HUES48 (cell line): ENCODE measurements around the gene DKC1.

Experiments
- H3K27ac ChIP-seq: one replicate; pipeline ENCODE4 v1.7.0; 2013; ENCODE audit warnings: low read depth, low read length, inconsistent platforms
- H3K27me3 ChIP-seq: 2 replicates; pipeline ENCODE4 v1.6.1; 2013; ENCODE audit warnings: mild to moderate bottlenecking, low read length; ENCODE audit not compliant: control insufficient read depth, insufficient read depth
- H3K36me3 ChIP-seq: 2 replicates; pipeline ENCODE4 v1.6.1; 2013; ENCODE audit warnings: low read length; ENCODE audit not compliant: control insufficient read depth, insufficient read depth
- H3K4me1 ChIP-seq: 2 replicates; pipeline ENCODE4 v1.6.1; 2013; ENCODE audit warnings: mild to moderate bottlenecking, low read length; ENCODE audit not compliant: control insufficient read depth, insufficient read depth
- H3K4me3 ChIP-seq: 2 replicates; pipeline ENCODE4 v1.5.1; 2013; ENCODE audit warnings: mild to moderate bottlenecking, low read depth, low read length
- H3K9ac ChIP-seq: 2 replicates; pipeline ENCODE4 v1.6.1; 2013; ENCODE audit warnings: mild to moderate bottlenecking, low read depth, low read length, moderate library complexity
- H3K9me3 ChIP-seq: 2 replicates; pipeline ENCODE4 v1.6.1; 2013; ENCODE audit warnings: low read length; ENCODE audit not compliant: control insufficient read depth, insufficient read depth

DKC1 gene

DNA sequence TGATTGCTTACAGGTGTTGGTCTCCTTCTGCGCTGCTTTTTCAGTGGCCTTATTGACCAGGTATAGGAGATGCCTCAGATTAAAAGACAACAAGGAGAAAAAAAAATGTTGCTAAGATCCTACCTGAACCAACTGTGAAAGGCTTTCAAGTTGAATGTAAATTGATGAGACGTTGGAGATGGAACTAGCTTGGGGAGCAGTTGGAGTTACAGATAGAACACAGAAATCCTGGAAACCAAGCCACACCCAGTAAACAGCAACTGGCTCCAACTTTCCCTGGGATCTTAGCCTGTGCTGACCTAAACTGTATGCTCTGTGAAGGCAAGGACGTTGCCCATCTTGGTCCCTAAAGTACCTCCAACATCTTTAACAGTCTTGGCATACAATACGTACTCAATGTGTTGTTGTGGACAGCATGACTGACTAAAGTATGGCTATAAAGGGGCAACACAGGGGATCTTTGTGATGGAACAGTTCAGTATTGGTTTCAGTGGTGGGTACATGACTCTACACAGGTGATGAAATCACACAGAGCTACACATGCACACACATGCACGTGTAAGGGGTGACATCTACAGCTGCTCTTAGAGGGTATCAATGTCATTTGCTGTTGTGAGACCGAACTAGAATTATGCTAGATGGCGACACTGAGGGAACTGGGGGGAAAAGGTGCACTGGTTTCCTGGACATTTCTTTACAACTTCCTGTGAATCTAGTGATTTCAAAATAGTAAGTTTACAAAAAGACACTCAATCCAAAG lies 34.1 kb upstream of the DKC1 start:
- Histone ChIP-seq H3K4me3 (no peak overlapping the region), H3K27me3 (no peaks in the 10 kb centered on the region), H3K36me3 (no peaks in the 10 kb centered on the region), H3K9me3 (peaks cover 43% of the 10 kb centered on the region; the same call in 1 of the 2 replicates), H3K9ac (no peak overlapping the region), H3K4me1 (no peaks in the 10 kb centered on the region), H3K27ac (no peak overlapping the region)

- H3K4me1 ChIP-seq, result no peaks in the 10 kb centered on the region
- H3K9me3 ChIP-seq, result peaks cover 45% of the 10 kb centered on the region
- no peak overlapping the region for H3K27ac ChIP-seq
These were observed 33.2 kb upstream of the DKC1 start for GRCh38 chrX:154729439-154729838.

DNA sequence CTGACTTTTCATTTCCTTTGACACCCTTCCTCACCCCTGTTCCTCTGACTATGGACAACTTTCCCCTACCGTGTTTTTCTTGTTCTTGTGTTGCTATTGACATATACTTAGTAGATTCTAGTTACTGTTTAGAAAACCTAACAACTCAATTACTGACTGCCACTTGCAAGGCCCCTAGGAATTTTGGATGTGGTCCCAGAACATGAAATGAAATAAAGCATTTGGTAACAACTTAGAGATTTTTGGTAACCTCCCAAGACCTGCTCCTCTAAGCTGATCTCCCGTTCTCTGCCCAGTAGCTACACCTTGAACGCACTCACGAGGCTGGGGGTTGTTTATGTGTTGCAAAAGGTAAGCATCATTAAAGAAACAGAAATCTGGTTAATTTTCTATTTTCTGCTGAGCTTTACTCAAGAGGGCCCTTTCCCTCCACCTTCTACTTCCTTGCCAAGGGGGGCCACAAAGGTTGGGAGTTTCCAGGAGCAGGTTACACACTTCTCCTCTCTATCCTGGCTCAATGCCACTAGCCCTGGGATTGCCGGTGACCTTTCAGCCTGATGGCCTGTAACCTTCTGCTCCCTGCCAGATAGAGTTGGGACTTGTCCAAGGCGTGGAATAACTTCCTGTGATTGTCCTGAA lies 32.3 kb upstream of the DKC1 start:
- no peak overlapping the region for H3K27ac ChIP-seq
- no peak overlapping the region for H3K4me3 ChIP-seq
- no peaks in the 10 kb centered on the region for H3K36me3 ChIP-seq
- H3K27me3 ChIP-seq, result no peaks in the 10 kb centered on the region
- no peak overlapping the region for H3K9ac ChIP-seq
- H3K9me3 ChIP-seq, result peaks cover 40% of the 10 kb centered on the region
- H3K4me1 ChIP-seq, result no peaks in the 10 kb centered on the region

More at GRCh38 chrX:154729439-154729838, 33.2 kb upstream of the DKC1 start:
- Histone ChIP-seq H3K4me3 (no peak overlapping the region), H3K27me3 (no peaks in the 10 kb centered on the region), H3K9ac (no peak overlapping the region), H3K36me3 (no peaks in the 10 kb centered on the region)

DNA sequence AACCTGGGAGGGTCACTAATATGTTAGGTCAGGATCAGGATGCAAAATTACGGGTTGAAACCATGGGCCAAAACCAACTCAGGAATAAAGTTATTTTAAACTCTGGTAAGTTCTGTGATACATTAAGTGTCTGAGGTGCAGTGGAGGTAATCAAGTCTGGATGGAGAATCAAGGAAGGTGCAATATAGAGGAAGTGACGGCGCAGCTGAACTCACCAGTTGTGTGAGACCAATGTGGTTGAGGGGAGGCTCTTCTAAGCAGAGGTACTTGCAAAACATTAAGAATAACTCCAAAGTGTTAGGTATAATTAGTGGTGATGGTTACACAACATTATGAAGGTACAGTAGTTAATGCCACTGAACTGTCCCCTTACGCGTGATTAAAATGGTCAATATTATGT lies 31.5 kb upstream of the DKC1 start:
- no peak overlapping the region for H3K27ac ChIP-seq
- no peak overlapping the region for H3K9ac ChIP-seq
- H3K27me3 ChIP-seq, result no peaks in the 10 kb centered on the region
- H3K36me3 ChIP-seq, result no peaks in the 10 kb centered on the region
- H3K4me3 ChIP-seq, result no peak overlapping the region
- peaks cover 38% of the 10 kb centered on the region for H3K9me3 ChIP-seq
- no peaks in the 10 kb centered on the region for H3K4me1 ChIP-seq

GRCh38 chrX:154731881-154732280 lies 30.8 kb upstream of the DKC1 start:
- Histone ChIP-seq H3K9ac (no peak overlapping the region), H3K4me1 (no peaks in the 10 kb centered on the region), H3K27ac (no peak overlapping the region), H3K9me3 (peaks cover 37% of the 10 kb centered on the region), H3K4me3 (no peak overlapping the region), H3K27me3 (no peaks in the 10 kb centered on the region), H3K36me3 (no peaks in the 10 kb centered on the region)

GRCh38 chrX:154732421-154733065 lies 30.1 kb upstream of the DKC1 start:
- Histone ChIP-seq H3K4me1 (no peaks in the 10 kb centered on the region), H3K4me3 (no peak overlapping the region), H3K27me3 (no peaks in the 10 kb centered on the region), H3K9me3 (peaks cover 36% of the 10 kb centered on the region), H3K36me3 (no peaks in the 10 kb centered on the region), H3K9ac (no peak overlapping the region), H3K27ac (no peak overlapping the region)

DNA sequence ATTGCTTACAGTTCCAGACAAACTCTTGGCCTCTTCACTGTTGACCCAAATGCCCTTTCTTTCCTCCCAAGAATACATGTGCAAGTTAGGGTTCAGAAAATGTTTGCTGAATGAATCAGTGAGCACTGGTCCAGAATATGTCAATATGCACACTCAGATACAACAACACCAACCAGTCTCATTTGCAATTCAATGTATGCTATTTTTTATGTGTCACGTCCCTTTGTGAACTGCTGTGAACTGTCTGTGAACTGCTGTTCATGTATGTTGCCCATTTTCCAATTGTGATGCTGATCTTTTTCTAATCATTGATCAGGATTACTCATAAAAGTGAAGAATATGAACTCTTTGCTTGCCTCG lies 29.6 kb upstream of the DKC1 start:
- Histone ChIP-seq H3K9me3 (peaks cover 38% of the 10 kb centered on the region), H3K36me3 (no peaks in the 10 kb centered on the region), H3K9ac (no peak overlapping the region), H3K27ac (no peak overlapping the region), H3K4me3 (no peak overlapping the region), H3K4me1 (no peaks in the 10 kb centered on the region), H3K27me3 (no peaks in the 10 kb centered on the region)

- Histone ChIP-seq H3K9ac (no peak overlapping the region), H3K4me1 (no peaks in the 10 kb centered on the region), H3K4me3 (no peak overlapping the region), H3K36me3 (no peaks in the 10 kb centered on the region), H3K27me3 (no peaks in the 10 kb centered on the region), H3K9me3 (peaks cover 42% of the 10 kb centered on the region), H3K27ac (no peak overlapping the region)
These were observed 28.4 kb upstream of the DKC1 start for GRCh38 chrX:154734061-154734781.

DNA sequence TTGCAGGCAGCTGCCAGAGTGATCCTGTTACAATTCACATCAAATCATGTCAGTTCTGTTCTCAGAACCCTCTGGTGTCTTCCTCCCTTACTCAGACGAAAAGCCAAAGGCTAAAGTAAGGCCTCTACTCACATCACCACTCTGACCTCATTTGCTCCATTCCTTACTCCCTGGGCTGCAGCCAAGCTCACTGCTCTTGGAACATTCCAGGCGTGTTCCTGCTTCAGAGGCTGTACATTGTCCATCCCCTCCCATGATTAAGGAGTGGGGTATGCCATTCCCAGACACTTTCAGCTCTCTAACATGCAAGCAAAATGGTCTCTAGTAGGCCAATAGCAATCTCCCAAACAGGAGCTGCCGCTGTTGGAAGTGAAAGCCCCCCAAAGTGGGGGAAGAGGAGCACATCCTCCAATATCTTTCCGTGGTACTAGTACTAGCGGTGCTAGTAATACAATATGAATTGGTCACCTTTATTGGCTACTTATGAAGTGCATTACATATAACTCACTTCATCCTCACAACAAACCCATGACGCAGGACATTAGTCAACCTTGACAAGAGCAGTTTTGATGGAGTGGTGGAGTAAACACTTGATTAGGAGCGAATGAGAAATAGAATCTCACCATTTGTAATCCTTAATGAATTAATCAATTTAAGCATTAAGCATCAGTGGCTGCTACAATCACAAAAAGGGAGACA lies 26.8 kb upstream of the DKC1 start:
- H3K27me3 ChIP-seq, result no peaks in the 10 kb centered on the region
- H3K9me3 ChIP-seq, result peaks cover 46% of the 10 kb centered on the region
- no peak overlapping the region for H3K9ac ChIP-seq
- H3K4me1 ChIP-seq, result no peaks in the 10 kb centered on the region
- no peak overlapping the region for H3K27ac ChIP-seq
- no peaks in the 10 kb centered on the region for H3K36me3 ChIP-seq
- no peak overlapping the region for H3K4me3 ChIP-seq

DNA sequence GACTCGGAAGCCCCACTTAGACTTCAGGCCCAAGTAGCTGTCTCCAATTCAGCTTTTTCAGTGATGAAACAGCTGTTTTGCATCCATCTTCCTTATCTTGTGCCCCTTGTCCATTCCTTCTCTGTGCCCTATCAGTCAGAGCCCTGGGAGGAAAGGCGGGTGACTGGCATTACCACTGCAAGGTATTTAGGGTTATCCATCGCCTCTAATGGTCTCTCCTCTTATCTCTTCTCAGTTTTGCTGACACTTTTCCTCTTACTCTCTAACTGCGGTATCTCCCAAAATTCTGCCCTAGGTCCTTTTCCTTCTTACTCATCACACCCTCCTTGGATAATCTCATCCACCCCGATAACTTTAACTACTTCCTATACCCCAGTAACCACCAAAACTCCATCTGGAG lies 25.5 kb upstream of the DKC1 start:
- no peaks in the 10 kb centered on the region for H3K4me1 ChIP-seq
- H3K27me3 ChIP-seq, result no peaks in the 10 kb centered on the region
- H3K27ac ChIP-seq, result no peak overlapping the region
- peaks cover 38% of the 10 kb centered on the region for H3K9me3 ChIP-seq
- H3K4me3 ChIP-seq, result no peak overlapping the region
- H3K9ac ChIP-seq, result no peak overlapping the region
- no peaks in the 10 kb centered on the region for H3K36me3 ChIP-seq
